Esophagus muscularis mucosa (tissue), 4 donors: Measurements from ENCODE around the gene L3MBTL4. TPM values are rescaled to one million over a fixed set of nuclear protein-coding genes. Genes with fewer than 3 reads are reported as not detected.

ENCODE experiments used
- DNase-seq: peaks from one replicate; pipeline ENCODE4 v3.0.0-alpha.2; 2017; ENCODE audit errors: extremely low spot score
- H3K27ac ChIP-seq, 4 donors: fragments of 200-600 bp; sonication (generic); replicated peaks in 1 of 4; 1 replicate in 3 of 4; 2 replicates in 1 of 4; pipeline ENCODE4 v1.5.1; 2016 to 2019; ENCODE audit warnings: mild to moderate bottlenecking in 1 of 4
- H3K27me3 ChIP-seq, 4 donors: fragments of 200-600 bp; sonication (generic); one replicate each; pipeline versions ENCODE4 v1.5.1 to v1.6.0; 2016 to 2019
- H3K36me3 ChIP-seq, 4 donors: fragments of 200-600 bp; sonication (generic); one replicate each; pipeline ENCODE4 v1.5.1; 2016 to 2019
- H3K4me1 ChIP-seq, 4 donors: fragments of 200-600 bp; sonication (generic); one replicate each; pipeline ENCODE4 v1.5.1; 2016 to 2019
- H3K4me3 ChIP-seq, 4 donors: fragments of 200-600 bp; sonication (generic); 1 replicate in 2 of 4; 2 replicates in 2 of 4; pipeline ENCODE4 v1.5.1; 2016 to 2019; ENCODE audit warnings: mild to moderate bottlenecking in 4 of 4, moderate library complexity in 1 of 4
- H3K9me3 ChIP-seq, 4 donors: fragments of 200-600 bp; sonication (generic); 1 replicate in 3 of 4; 2 replicates in 1 of 4; pipeline ENCODE4 v1.5.1; 2016 to 2019
- EP300 ChIP-seq: sonication (generic); formaldehyde crosslinking; IDR thresholded peaks from one replicate; pipeline ENCODE4 v1.6.1; 2017; ENCODE audit warnings: antibody characterized with exemption
- POLR2A ChIP-seq: fragments of 450-650 bp; IDR thresholded peaks from one replicate; pipeline ENCODE4 v1.6.1; 2017; ENCODE audit warnings: antibody characterized with exemption, moderate library complexity, mild to moderate bottlenecking, low read depth
- POLR2AphosphoS5 ChIP-seq, 2 donors: sonication (generic); formaldehyde crosslinking; IDR thresholded peaks; one replicate each; pipeline ENCODE4 v1.6.1; 2017; ENCODE audit warnings: antibody characterized with exemption in 2 of 2
- WGBS: methylation state at CpG from one replicate; pipeline ENCODE4 v1.1.5; 2018; 5-methylcytosine and 5-hydroxymethylcytosine counted together
- intact Hi-C: fragments of 100-400 bp; cut with DNase I; formaldehyde crosslinking; loops from one replicate; pipeline ENCODE4 v1.15.1; 2023
- total RNA-seq, 4 donors: library from RNA; depleted of rRNA; stranded (reverse); fragments of >200 nt; gene quantifications; one replicate each; pipeline versions ENCODE4 v1.1.0 to v1.2.1, GENCODE V29; 2016
- TF ChIP-seq, protein P1 (sequence below), 3 experiments: fragments of 200-600 bp in 2 of 3; fragments of 450-650 bp in 1 of 3; sonication (generic) in 2 of 3; IDR thresholded peaks; one replicate each; pipeline ENCODE4 v1.5.1; 2017 to 2019; ENCODE audit warnings: antibody characterized with exemption in 3 of 3, mild to moderate bottlenecking in 2 of 3, moderate library complexity in 1 of 3

Gene L3MBTL4
- total RNA-seq, 4 donors from 2014 or later, result 1.0 to 2.9 (median 1.6) TPM

DNA sequence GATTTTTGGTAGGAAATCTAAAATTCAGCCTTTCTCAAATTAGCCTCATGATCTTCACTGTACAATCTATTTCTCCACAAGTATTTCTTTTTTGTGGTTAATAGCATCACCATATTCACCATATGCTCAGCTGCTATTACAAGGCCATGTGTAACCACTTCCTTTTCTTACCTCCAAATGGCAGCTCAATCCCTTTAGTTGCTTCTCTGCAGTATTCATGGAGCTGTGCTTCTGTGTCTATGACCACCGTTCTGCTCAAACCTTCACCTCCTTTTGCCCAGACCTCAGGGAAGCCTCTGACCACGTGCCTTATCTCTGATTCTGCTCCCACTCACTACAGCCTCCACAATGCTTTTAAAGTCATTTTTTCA, 392.7 kb downstream of the L3MBTL4 start:
- H3K36me3 ChIP-seq, result no peaks in the 10 kb centered on the region
- H3K4me3 ChIP-seq, result no peak overlapping the region
- intact Hi-C loops, result no loop called here

DNA sequence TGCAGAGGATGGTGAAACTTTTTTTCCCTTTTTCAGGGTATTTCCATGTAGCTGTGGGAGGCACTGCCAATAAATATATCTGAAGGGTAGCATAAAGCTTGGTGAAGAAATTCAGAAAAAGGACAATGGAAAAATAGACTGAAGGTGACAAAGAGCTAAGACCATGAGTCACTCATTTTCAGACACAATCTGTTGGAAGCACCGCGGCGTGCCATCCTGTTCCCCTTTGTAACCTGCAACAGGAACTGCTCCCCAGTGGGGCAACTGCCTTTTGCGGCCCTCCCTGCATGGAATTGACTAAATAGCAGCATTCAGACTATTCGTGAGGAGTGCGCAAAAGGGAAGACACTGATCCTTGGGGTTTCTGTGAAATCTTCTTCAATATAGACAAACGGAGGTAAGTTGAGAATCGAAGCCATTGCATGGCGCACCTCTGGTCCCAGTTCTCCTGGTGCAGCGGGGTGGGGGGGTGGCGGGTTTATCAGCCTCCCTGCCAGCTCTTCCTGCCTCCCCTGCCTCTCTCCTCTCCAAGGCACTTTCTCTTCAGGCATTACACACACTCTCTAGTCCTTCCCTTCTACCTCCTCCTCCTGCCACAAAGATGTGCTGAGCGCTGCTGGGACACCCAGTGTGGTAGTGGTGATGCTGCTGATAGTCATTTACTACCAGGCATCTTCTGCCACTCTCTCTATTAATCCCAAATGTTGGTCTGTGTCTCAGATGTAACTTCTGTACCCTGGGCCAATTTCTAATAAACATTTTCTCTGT, 393.2 kb downstream of the L3MBTL4 start:
- TF ChIP-seq POLR2AphosphoS5 (IDR thresholded peaks at IDR 0.05) (no peak), EP300 (no peak), POLR2A (no peak)
- TF ChIP-seq, protein P1, sequence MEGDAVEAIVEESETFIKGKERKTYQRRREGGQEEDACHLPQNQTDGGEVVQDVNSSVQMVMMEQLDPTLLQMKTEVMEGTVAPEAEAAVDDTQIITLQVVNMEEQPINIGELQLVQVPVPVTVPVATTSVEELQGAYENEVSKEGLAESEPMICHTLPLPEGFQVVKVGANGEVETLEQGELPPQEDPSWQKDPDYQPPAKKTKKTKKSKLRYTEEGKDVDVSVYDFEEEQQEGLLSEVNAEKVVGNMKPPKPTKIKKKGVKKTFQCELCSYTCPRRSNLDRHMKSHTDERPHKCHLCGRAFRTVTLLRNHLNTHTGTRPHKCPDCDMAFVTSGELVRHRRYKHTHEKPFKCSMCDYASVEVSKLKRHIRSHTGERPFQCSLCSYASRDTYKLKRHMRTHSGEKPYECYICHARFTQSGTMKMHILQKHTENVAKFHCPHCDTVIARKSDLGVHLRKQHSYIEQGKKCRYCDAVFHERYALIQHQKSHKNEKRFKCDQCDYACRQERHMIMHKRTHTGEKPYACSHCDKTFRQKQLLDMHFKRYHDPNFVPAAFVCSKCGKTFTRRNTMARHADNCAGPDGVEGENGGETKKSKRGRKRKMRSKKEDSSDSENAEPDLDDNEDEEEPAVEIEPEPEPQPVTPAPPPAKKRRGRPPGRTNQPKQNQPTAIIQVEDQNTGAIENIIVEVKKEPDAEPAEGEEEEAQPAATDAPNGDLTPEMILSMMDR (IDR thresholded peaks at IDR 0.05), result no peak
- DNase-seq, result no peak
- H3K27ac ChIP-seq, result no peak overlapping the region
- H3K27me3 ChIP-seq, result no peaks in the 10 kb centered on the region
- H3K9me3 ChIP-seq, result no peaks in the 10 kb centered on the region
- intact Hi-C loops, result no loop called here
- H3K36me3 ChIP-seq, result no peaks in the 10 kb centered on the region
- H3K4me3 ChIP-seq, result no peak overlapping the region
- WGBS, result 90% methylated on average over 12 of the region's 12 CpGs
- no peaks in the 10 kb centered on the region for H3K4me1 ChIP-seq

More for the DNA sequence above, 392.7 kb downstream of the L3MBTL4 start:
- Histone ChIP-seq H3K27ac (no peak overlapping the region), H3K4me1 (no peaks in the 10 kb centered on the region), H3K27me3 (no peaks in the 10 kb centered on the region), H3K9me3 (no peaks in the 10 kb centered on the region)
- no peak for DNase-seq
- TF ChIP-seq, protein P1 (IDR thresholded peaks at IDR 0.05), result no peak
- TF ChIP-seq POLR2A (no peak), EP300 (no peak), POLR2AphosphoS5 (IDR thresholded peaks at IDR 0.05) (no peak)
- 60% methylated on average over 2 of the region's 2 CpGs for WGBS

DNA sequence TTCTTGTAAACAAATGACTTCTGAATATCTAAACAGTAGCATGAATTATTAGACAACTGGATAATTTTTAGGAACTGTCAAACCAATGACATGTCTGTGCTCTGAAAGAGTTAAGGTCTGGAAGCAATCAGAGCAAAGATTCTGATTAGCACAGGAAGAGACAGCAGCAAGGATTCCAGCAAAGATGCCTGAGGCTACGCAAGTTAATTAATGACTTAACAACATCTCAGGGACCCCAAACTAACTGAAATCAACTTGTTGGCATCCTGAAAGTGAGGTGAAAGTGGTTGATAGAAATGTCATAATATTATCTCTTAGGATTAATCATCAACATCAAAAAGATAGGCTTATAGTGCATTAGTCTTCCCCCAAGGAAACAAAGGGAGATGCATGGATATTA, 396.0 kb downstream of the L3MBTL4 start:
- 80% methylated on average over 1 of the region's 1 CpG for WGBS
- no peak for TF ChIP-seq EP300
- TF ChIP-seq, protein P1 (IDR thresholded peaks at IDR 0.05), result no peak
- TF ChIP-seq POLR2A, result no peak
- TF ChIP-seq POLR2AphosphoS5 (IDR thresholded peaks at IDR 0.05), result no peak

DNA sequence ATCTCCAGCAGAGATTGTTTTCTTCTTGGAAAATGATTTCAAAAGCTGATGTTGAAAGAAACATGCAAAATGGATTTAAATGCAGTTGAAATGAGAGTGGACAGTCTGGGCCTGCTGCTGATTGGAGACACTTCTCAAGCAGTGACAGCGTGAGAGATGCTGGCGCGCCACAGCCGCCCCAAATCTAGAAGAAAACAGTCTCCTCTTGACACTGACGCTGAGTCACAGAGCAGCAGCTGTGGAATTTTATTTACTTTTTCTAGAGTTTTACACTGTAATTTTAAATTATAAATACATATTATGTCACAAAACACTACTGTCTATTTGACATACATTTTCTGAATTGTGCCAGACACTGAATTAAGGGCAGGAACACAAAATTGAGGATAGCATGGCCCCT, 397.5 kb downstream of the L3MBTL4 start:
- no peak for TF ChIP-seq POLR2AphosphoS5 (IDR thresholded peaks at IDR 0.05)
- TF ChIP-seq POLR2A, result no peak
- TF ChIP-seq EP300, result no peak
- TF ChIP-seq, protein P1 (IDR thresholded peaks at IDR 0.05), result no peak
- WGBS, result 41% methylated on average over 5 of the region's 5 CpGs
- intact Hi-C loops, result no loop called here
- Histone ChIP-seq H3K4me3 (no peak overlapping the region), H3K9me3 (no peaks in the 10 kb centered on the region), H3K27ac (no peak overlapping the region), H3K36me3 (no peaks in the 10 kb centered on the region), H3K4me1 (peaks cover 0 to 9% (median 0%) of the 10 kb centered on the region in 4 donors), H3K27me3 (no peaks in the 10 kb centered on the region)
- DNase-seq, result no peak

More for the DNA sequence above, 396.0 kb downstream of the L3MBTL4 start:
- no peaks in the 10 kb centered on the region for H3K36me3 ChIP-seq
- no peaks in the 10 kb centered on the region for H3K27me3 ChIP-seq
- no peaks in the 10 kb centered on the region for H3K9me3 ChIP-seq
- H3K4me1 ChIP-seq, result peaks cover 0 to 1% (median 0%) of the 10 kb centered on the region in 4 donors
- H3K4me3 ChIP-seq, result no peak overlapping the region
- H3K27ac ChIP-seq, result no peak overlapping the region
- intact Hi-C loops, result no loop called here
- DNase-seq, result no peak
